Duodenal mucosa (tissue), 2 donors: ENCODE measurements around the gene FAM72B.
"Not testable (repeated sequence)": the region's sequence is repeated elsewhere in the genome, so short reads cannot be mapped to it uniquely, and the experiment has no call there.

ENCODE experiments used
- H3K27ac ChIP-seq: one replicate; pipeline ENCODE4 v1.7.0; 2013; ENCODE audit warnings: low read depth, low read length
- H3K27me3 ChIP-seq, 2 donors: one replicate each; pipeline ENCODE4 v1.7.0; 2013; ENCODE audit warnings: low read length in 2 of 2, control low read depth in 1 of 2; ENCODE audit not compliant: insufficient read depth in 2 of 2, control insufficient read depth in 1 of 2
- H3K36me3 ChIP-seq, 2 donors: one replicate each; pipeline ENCODE4 v1.7.0; 2013; ENCODE audit warnings: low read length in 2 of 2, control low read depth in 1 of 2; ENCODE audit not compliant: insufficient read depth in 2 of 2, control insufficient read depth in 1 of 2
- H3K4me1 ChIP-seq, 2 donors: one replicate each; pipeline ENCODE4 v1.7.0; 2013; ENCODE audit warnings: low read length in 2 of 2, control low read depth in 1 of 2; ENCODE audit not compliant: insufficient read depth in 2 of 2, control insufficient read depth in 1 of 2
- H3K4me3 ChIP-seq, 2 donors: one replicate each; pipeline ENCODE4 v1.7.0; 2013; ENCODE audit warnings: low read length in 2 of 2, low read depth in 1 of 2
- H3K9ac ChIP-seq, 2 donors: one replicate each; pipeline ENCODE4 v1.7.0; 2013; ENCODE audit warnings: low read length in 2 of 2, low read depth in 1 of 2
- H3K9me3 ChIP-seq, 2 donors: one replicate each; pipeline ENCODE4 v1.7.0; 2013; ENCODE audit warnings: low read length in 2 of 2, control low read depth in 1 of 2; ENCODE audit not compliant: control insufficient read depth in 1 of 2

FAM72B gene

GRCh38 chr1:121168152-121168668, 15.9 kb downstream of the FAM72B start:
- H3K36me3 ChIP-seq, H3K4me3 ChIP-seq, H3K27ac ChIP-seq, H3K27me3 ChIP-seq, H3K4me1 ChIP-seq, H3K9me3 ChIP-seq, H3K9ac ChIP-seq: not testable (repeated sequence)

- H3K4me1 ChIP-seq: not testable (repeated sequence)
Measured at GRCh38 chr1:121167225-121167738, 16.9 kb downstream of the FAM72B start.

GRCh38 chr1:121165296-121165695, 18.8 kb downstream of the FAM72B start:
- H3K4me1 ChIP-seq, H3K9me3 ChIP-seq, H3K27me3 ChIP-seq: not testable (repeated sequence)

More at GRCh38 chr1:121167225-121167738, 16.9 kb downstream of the FAM72B start:
- H3K9ac ChIP-seq, H3K27me3 ChIP-seq, H3K36me3 ChIP-seq, H3K4me3 ChIP-seq, H3K27ac ChIP-seq, H3K9me3 ChIP-seq: not testable (repeated sequence)

GRCh38 chr1:121163850-121164757, 20.0 kb downstream of the FAM72B start:
- H3K4me3 ChIP-seq, H3K36me3 ChIP-seq, H3K27me3 ChIP-seq, H3K9ac ChIP-seq, H3K27ac ChIP-seq, H3K4me1 ChIP-seq, H3K9me3 ChIP-seq: not testable (repeated sequence)

More at GRCh38 chr1:121165296-121165695, 18.8 kb downstream of the FAM72B start:
- not testable (repeated sequence) for H3K36me3 ChIP-seq, H3K27ac ChIP-seq, H3K4me3 ChIP-seq, H3K9ac ChIP-seq

- H3K27me3 ChIP-seq, H3K9ac ChIP-seq, H3K9me3 ChIP-seq, H3K4me1 ChIP-seq, H3K36me3 ChIP-seq, H3K4me3 ChIP-seq, H3K27ac ChIP-seq: not testable (repeated sequence)
Measured at GRCh38 chr1:121161199-121161901, 22.8 kb downstream of the FAM72B start.

GRCh38 chr1:121160118-121160517, 24.0 kb downstream of the FAM72B start:
- H3K27me3 ChIP-seq, H3K9me3 ChIP-seq, H3K4me3 ChIP-seq, H3K4me1 ChIP-seq, H3K9ac ChIP-seq, H3K27ac ChIP-seq, H3K36me3 ChIP-seq: not testable (repeated sequence)

GRCh38 chr1:121157609-121158008, 26.5 kb downstream of the FAM72B start:
- not testable (repeated sequence) for H3K9ac ChIP-seq, H3K27me3 ChIP-seq, H3K36me3 ChIP-seq, H3K4me3 ChIP-seq, H3K27ac ChIP-seq, H3K9me3 ChIP-seq, H3K4me1 ChIP-seq

- not testable (repeated sequence) for H3K9ac ChIP-seq, H3K4me3 ChIP-seq, H3K27me3 ChIP-seq, H3K4me1 ChIP-seq, H3K9me3 ChIP-seq, H3K27ac ChIP-seq, H3K36me3 ChIP-seq
Measured at GRCh38 chr1:121156958-121157603, 27.1 kb downstream of the FAM72B start.

GRCh38 chr1:121155671-121156358, 28.3 kb downstream of the FAM72B start:
- not testable (repeated sequence) for H3K36me3 ChIP-seq, H3K9ac ChIP-seq, H3K27ac ChIP-seq, H3K4me1 ChIP-seq, H3K27me3 ChIP-seq, H3K9me3 ChIP-seq, H3K4me3 ChIP-seq
